Inferior parietal cortex (tissue), 1 donor: ENCODE results near the gene SPDYE8.
A peak's percentile ranks its signal among the peaks of the same experiment; 100 is the strongest.
"Not testable (repeated sequence)": the region's sequence is repeated elsewhere in the genome, so short reads cannot be mapped to it uniquely, and the experiment has no call there.

Experiments
- DNase-seq: peaks from one replicate; pipeline ENCODE4 v3.0.0-alpha.2; 2016; ENCODE audit errors: extremely low spot score

Gene SPDYE8, protein sequence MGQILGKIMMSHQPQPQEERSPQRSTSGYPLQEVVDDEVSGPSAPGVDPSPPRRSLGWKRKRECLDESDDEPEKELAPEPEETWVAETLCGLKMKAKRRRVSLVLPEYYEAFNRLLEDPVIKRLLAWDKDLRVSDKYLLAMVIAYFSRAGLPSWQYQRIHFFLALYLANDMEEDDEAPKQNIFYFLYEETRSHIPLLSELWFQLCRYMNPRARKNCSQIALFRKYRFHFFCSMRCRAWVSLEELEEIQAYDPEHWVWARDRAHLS

GRCh38 chr7:73029666-73030065 is at the start of gene SPDYE8:
Gene SPDYE8 (minus strand): TSS chr7:73029766. CDS start chr7:73027966, 1,800 bp downstream.
- DNase-seq: not testable (repeated sequence)

DNA sequence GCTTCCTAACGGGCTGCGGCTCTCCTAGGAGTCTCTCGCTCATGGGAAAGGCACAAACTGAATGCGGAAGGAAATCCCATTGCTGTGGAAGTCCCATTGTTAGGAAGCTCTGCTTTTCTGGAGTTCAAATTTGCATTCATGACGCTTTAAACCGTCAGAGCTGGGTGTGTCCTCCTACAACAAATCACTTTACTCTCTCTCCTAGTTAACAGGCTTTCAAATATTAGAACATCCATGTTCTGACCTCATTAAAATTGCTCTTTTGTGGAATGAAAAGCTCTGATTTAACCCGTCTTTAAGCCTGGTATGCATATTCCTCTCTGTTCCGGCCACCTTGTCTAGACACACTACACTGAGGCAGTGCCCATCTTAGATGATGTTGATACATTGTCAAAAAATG is 28.2 kb upstream of the SPDYE8 start, which contains the start of gene SPDYE11:
TSS of gene SPDYE11 (minus strand) at position 101 of the 400 bp plus-strand sequence. CDS start 1,800 bp downstream, outside the sequence.
- DNase-seq: not testable (repeated sequence)

- not testable (repeated sequence) for DNase-seq
These were observed 23.1 kb downstream of the SPDYE8 start for GRCh38 chr7:73006491-73006890.

GRCh38 chr7:73005693-73006447 is 23.7 kb downstream of the SPDYE8 start:
- DNase-seq: peak; percentile 69

DNA sequence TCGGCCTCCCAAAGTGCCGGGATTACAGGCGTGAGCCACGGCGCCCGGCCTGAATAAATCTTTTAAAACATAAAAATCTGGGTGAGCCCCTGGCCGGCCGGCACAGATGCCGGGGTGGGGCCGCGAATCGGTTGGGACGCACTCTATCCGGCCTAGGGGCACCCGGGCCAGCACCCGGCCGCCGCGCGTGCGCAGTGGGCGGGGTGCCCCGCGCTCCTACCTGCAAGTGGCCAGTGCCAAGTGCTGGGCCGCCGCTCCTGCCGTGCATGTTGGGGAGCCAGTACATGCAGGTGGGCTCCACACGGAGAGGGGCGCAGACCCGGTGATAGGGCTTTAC is 24.2 kb downstream of the SPDYE8 start:
- not testable (repeated sequence) for DNase-seq

GRCh38 chr7:72997887-72998468 is 31.6 kb downstream of the SPDYE8 start:
- not testable (repeated sequence) for DNase-seq

- not testable (repeated sequence) for DNase-seq
These were observed 32.1 kb downstream of the SPDYE8 start for GRCh38 chr7:72997447-72997846.

- not testable (repeated sequence) for DNase-seq
These were observed 34.1 kb downstream of the SPDYE8 start for GRCh38 chr7:72995484-72995883.

GRCh38 chr7:72990146-72990913 is 39.2 kb downstream of the SPDYE8 start:
- DNase-seq: not testable (repeated sequence)

DNA sequence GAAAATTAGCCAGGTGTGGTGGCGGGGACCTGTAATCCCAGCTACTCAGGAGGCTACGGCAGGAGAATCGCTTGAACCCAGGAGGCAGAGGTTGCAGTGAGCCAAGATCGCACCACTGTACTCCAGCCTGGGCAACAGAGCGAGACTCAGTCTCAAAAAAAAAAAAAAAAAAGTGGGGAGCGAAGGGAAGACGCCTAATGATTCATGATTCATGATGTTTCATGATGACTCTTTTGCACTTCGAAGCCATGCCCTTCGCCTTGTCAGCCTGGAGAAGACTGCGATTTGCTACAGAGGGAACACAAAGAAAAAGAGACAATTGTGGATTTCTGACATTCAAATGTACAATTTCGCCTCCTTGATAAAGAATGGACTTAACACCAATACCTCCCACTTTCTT is 47.5 kb downstream of the SPDYE8 start:
- not testable (repeated sequence) for DNase-seq

DNA sequence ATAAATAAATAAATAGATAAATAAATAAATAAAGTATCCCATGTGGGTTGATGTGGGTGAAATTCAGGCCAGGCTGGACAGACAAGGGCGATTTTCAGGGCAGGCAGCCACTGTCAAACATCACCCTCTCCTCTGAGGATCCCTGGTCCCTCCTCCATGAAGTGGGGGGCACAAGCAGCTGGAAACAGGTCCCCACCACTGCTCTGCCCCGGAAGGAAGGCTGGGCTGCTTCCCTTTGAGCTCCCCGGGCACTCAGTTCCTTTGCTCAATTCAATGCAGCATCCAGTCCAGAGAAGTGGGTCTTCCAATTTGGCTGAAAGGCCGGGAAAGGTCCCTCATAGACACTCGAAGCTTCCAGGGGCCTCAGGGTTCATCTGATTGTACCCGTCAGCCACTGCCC is 49.2 kb downstream of the SPDYE8 start:
- DNase-seq: not testable (repeated sequence)

- DNase-seq: not testable (repeated sequence)
These were observed 53.1 kb downstream of the SPDYE8 start for GRCh38 chr7:72976434-72976833.

GRCh38 chr7:72975656-72976286 is 53.8 kb downstream of the SPDYE8 start:
- DNase-seq: not testable (repeated sequence)

- DNase-seq: not testable (repeated sequence)
These were observed 54.8 kb downstream of the SPDYE8 start for GRCh38 chr7:72974781-72975180.

- DNase-seq: not testable (repeated sequence)
These were observed 58.1 kb downstream of the SPDYE8 start for GRCh38 chr7:72971505-72971904.
